GM12891 (cell line): ENCODE data around the gene ROBO3.

ENCODE experiments used
- DNase-seq: peaks from one replicate; pipeline ENCODE4 v3.0.0; 2011; ENCODE audit warnings: low spot score; ENCODE audit not compliant: insufficient read length
- FAIRE-seq: peaks from 2 replicates; lab custom pipeline; 2011; peaks lifted over from hg19 to GRCh38; lab: Jason Lieb, UNC
- PAX5 ChIP-seq: IDR thresholded peaks from 2 replicates; pipeline ENCODE4 v1.6.1; 2011; ENCODE audit warnings: low read length, moderate library complexity, mild to moderate bottlenecking; ENCODE audit not compliant: insufficient read depth, severe bottlenecking
- POLR2A ChIP-seq: IDR thresholded peaks from 2 replicates; pipeline ENCODE4 v1.6.1; 2011; ENCODE audit warnings: low read depth, low read length, control low read depth
- POLR2AphosphoS5 ChIP-seq: IDR thresholded peaks from 2 replicates; pipeline ENCODE4 v1.6.1; 2011; ENCODE audit warnings: low read depth, low read length, control low read depth
- POU2F2 ChIP-seq: IDR thresholded peaks from 2 replicates; pipeline ENCODE4 v1.6.1; 2011; ENCODE audit warnings: low read depth, mild to moderate bottlenecking, control low read depth, low read length, moderate library complexity
- SPI1 ChIP-seq: IDR thresholded peaks from 2 replicates; pipeline ENCODE4 v1.6.1; 2011; ENCODE audit warnings: low read depth, low read length, control low read depth
- TAF1 ChIP-seq: IDR thresholded peaks from 2 replicates; pipeline ENCODE4 v1.6.1; 2011; ENCODE audit warnings: low read depth, low read length, control low read depth

Gene ROBO3

GRCh38 chr11:124895471-124895971 is 30.3 kb downstream of the ROBO3 start:
- no peak for FAIRE-seq
- DNase-seq, result no peak
- TF ChIP-seq PAX5 (no peak), POLR2AphosphoS5 (no peak), TAF1 (no peak), POLR2A (no peak)

DNA sequence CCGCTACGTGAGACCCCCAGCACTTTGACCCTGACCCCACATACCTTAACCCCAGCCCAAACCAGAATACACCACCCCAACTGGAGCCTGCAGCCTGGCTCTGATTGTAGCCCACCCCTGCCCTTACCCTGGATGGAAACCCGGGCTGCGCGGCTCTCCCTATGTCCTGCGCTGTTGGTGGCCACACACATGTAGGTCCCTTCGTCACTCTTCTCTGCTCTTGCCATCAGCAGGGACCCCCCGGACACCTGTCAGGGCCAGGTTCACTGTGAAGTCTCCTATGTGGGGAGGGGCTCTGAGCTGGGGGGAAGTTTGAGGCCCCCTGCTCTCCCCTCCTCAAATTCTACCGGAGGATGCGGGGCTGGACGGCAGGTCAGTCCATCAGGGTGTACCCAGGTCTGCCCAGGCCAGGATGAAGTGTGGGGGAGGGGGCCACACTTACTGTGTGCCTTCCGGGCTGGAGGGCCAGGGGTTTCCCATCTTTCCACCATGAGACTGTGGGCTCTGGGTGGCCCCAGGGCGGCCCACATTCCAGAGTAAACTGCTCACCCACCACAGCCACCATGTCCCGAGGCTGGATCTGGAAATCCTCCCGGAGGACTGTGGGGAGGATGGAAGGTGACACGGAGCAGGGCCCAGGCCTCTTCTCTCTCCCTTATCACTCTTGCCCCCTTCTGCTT is 31.0 kb downstream of the ROBO3 start:
- DNase-seq (no peak), FAIRE-seq (no peak)
- TF ChIP-seq POU2F2 (no peak), PAX5 (no peak), SPI1 (no peak), POLR2A (no peak), POLR2AphosphoS5 (no peak), TAF1 (no peak)

- no peak for TF ChIP-seq SPI1
- no peak for TF ChIP-seq POLR2A
- TF ChIP-seq POU2F2, result no peak
- TF ChIP-seq TAF1, result no peak
- no peak for TF ChIP-seq PAX5
- TF ChIP-seq POLR2AphosphoS5, result no peak
- no peak for FAIRE-seq
Measured at GRCh38 chr11:124896821-124897391, 31.7 kb downstream of the ROBO3 start.

DNA sequence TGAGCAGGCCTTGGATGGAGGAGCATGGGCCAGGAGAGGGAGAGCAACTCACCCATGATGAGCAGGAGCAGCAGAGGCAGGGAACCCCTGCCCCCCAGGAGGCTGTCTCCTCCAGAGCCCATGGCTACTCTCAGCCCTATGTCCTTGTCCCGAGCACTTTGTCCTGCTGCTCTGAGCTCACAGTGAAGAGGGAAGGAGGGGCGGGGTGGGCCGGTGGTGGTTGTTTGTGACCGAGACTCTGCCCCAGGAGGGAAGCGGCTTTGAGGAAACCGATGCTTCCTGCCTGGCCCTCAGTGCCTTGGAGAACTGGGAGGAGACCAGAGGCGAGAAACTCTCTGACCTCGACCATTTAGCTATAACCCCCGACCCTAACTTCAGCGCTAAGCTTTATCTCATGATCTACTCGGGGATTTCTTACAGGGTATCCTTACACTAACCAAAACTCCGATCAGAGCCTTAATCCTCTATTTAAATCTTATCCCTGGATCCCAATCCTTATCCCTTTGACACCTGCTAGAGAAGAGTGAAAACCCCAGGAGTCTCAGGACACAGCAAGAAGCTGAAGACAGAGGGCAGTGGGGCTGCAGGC is 32.5 kb downstream of the ROBO3 start, which contains the start of gene ROBO4:
ROBO4 (minus strand) TSS at position 192 of the 589 bp plus-strand sequence; CDS start at position 122, 70 bp downstream.
- FAIRE-seq (no peak), DNase-seq (no peak)
- TF ChIP-seq PAX5, result no peak
- no peak for TF ChIP-seq POLR2AphosphoS5
- TF ChIP-seq POLR2A, result no peak
- no peak for TF ChIP-seq POU2F2
- no peak for TF ChIP-seq SPI1
- no peak for TF ChIP-seq TAF1

More at GRCh38 chr11:124896821-124897391, 31.7 kb downstream of the ROBO3 start:
- DNase-seq, result no peak

DNA sequence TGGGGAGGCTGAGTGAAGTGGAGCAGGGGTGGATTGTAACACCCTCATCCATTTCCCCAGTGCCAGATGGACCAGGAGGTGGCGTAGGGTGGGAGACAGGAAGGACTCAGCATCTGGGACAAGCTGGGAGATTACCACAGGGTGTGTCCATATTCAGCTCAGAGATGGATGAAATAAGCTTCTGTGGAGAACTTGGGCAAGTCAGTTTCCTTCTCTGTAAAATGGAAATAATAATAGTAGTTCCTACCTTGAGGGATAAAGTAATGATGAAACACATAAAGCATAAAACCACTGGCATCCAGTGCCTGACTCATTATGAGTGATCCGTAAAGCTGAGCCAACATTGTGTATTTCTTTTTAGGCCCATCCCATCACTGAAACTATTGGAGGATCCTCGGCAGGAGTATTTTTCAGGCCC is 33.0 kb downstream of the ROBO3 start:
- DNase-seq (no peak), FAIRE-seq (no peak)
- TF ChIP-seq POLR2AphosphoS5 (no peak), PAX5 (no peak), TAF1 (no peak), POU2F2 (no peak), SPI1 (no peak), POLR2A (no peak)

DNA sequence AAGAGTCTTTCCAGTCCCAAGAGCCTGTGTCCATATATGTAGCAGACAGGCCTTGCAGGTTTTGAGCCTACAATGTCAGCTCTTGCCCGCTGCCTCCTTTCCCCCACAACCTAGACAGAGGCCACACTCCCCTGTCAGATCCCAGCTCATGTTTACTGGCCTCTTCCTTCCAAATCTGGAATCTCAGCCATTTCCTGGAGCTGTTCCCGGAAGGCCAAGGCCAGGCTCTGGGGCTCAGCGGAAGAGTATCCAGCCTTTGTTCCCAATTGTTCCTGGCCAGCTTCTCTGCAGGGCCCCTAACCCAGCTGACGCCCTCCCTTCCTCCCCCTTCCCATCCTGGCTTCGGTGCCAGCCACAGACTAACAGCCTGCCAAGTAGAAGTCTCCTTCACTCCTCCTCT is 33.5 kb downstream of the ROBO3 start:
- no peak for DNase-seq
- no peak for FAIRE-seq
- TF ChIP-seq POLR2A, result no peak
- no peak for TF ChIP-seq PAX5
- TF ChIP-seq TAF1, result no peak
- no peak for TF ChIP-seq POU2F2
- no peak for TF ChIP-seq SPI1
- no peak for TF ChIP-seq POLR2AphosphoS5

- DNase-seq (no peak), FAIRE-seq (no peak)
- TF ChIP-seq SPI1 (no peak), POLR2A (no peak), PAX5 (no peak), TAF1 (no peak), POU2F2 (no peak)
Measured at GRCh38 chr11:124899383-124900145, 34.3 kb downstream of the ROBO3 start.

DNA sequence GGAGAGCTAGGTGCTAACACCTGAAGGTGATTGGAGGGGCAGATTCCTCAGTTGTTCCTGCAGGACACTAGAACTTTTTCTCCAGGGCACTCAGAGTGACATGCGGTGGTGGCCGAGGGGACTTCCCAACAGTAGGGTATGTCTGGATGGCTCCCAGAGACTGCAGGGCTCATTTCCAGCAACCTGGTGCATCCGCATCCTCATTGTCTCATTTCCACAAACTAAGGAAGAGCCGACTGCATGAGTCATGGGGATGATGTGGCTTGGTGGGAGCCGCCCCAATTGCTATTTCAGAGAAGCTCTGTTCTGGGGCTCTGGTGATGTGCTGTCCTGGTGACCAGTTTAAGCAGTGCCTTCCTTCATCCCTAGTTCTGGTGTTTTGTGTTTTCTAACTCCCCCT is 35.2 kb downstream of the ROBO3 start:
- FAIRE-seq (no peak), DNase-seq (no peak)
- no peak for TF ChIP-seq PAX5
- TF ChIP-seq POLR2A, result no peak
- no peak for TF ChIP-seq TAF1
- no peak for TF ChIP-seq POLR2AphosphoS5

GRCh38 chr11:124902616-124903015 is 37.4 kb downstream of the ROBO3 start:
- DNase-seq (no peak), FAIRE-seq (no peak)
- TF ChIP-seq TAF1, result no peak
- no peak for TF ChIP-seq POU2F2
- TF ChIP-seq PAX5, result no peak
- TF ChIP-seq POLR2AphosphoS5, result no peak
- TF ChIP-seq POLR2A, result no peak
- no peak for TF ChIP-seq SPI1
